ENCODE data around the gene TMEM208. TPM values are rescaled to one million over a fixed set of nuclear protein-coding genes. Genes with fewer than 3 reads are reported as not detected.

Gene TMEM208
- total and polyA plus RNA-seq, 2 of the 13 experiments (the other 11 are each of a cell fraction or from before 2014, with no cell fraction given), result 58.8 to 72.9 TPM

DNA sequence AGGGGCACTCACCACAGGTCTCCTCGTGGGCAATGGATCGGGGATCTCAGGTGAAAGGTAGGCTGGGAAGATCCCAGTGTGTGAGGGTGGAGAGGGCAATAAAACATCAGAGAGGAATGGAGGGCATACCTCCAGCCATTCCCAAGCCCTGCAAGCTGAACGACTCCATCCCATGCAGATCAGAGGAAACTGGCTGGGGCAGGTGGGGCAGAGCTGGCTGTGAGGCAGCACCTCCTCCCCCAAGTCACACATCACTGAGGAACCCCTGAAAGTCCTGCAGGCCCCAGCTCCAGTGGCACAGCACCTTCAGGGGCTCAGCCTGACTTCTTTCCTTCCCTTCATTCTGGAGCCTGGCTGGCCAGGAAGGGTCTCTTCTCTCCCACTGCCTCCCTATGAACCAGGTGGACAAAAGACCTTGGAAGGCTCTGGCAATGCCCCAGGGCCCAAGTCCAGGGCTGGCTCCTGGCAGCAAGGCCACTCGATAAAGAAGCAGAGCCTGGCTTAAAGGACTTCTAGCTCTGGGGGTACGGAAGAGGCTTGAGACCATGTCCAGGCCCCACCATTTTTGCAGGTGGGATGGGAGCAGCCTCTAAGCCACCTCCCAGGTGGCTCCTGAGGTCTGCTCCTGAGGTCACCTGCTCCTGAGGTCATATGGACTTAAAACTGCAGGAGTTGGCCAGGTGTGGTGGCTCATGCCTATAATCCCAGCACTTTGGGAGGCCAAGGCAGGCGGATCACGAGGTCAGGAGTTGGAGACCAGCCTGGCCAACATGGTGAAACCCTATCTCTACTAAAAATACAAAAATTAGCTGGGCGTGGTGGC, 13.5 kb upstream of the TMEM208 start (continued):
- TF ChIP-seq, protein P1, sequence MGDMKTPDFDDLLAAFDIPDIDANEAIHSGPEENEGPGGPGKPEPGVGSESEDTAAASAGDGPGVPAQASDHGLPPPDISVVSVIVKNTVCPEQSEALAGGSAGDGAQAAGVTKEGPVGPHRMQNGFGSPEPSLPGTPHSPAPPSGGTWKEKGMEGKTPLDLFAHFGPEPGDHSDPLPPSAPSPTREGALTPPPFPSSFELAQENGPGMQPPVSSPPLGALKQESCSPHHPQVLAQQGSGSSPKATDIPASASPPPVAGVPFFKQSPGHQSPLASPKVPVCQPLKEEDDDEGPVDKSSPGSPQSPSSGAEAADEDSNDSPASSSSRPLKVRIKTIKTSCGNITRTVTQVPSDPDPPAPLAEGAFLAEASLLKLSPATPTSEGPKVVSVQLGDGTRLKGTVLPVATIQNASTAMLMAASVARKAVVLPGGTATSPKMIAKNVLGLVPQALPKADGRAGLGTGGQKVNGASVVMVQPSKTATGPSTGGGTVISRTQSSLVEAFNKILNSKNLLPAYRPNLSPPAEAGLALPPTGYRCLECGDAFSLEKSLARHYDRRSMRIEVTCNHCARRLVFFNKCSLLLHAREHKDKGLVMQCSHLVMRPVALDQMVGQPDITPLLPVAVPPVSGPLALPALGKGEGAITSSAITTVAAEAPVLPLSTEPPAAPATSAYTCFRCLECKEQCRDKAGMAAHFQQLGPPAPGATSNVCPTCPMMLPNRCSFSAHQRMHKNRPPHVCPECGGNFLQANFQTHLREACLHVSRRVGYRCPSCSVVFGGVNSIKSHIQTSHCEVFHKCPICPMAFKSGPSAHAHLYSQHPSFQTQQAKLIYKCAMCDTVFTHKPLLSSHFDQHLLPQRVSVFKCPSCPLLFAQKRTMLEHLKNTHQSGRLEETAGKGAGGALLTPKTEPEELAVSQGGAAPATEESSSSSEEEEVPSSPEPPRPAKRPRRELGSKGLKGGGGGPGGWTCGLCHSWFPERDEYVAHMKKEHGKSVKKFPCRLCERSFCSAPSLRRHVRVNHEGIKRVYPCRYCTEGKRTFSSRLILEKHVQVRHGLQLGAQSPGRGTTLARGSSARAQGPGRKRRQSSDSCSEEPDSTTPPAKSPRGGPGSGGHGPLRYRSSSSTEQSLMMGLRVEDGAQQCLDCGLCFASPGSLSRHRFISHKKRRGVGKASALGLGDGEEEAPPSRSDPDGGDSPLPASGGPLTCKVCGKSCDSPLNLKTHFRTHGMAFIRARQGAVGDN (CRISPR knock-in tag; IDR thresholded peaks at IDR 0.05), result peak; percentile 18; the same call in 1 of the 2 replicates
- TF ChIP-seq JUNB (CRISPR knock-in tag; IDR thresholded peaks at IDR 0.05; ENCODE audit: borderline replicate concordance) (no peak), ZNF790 (CRISPR knock-in tag; IDR thresholded peaks at IDR 0.05; ENCODE audit: borderline replicate concordance) (no peak), FOXK1 (CRISPR knock-in tag; IDR thresholded peaks at IDR 0.05; ENCODE audit: borderline replicate concordance, low read depth) (no peak), REPIN1 (CRISPR knock-in tag; IDR thresholded peaks at IDR 0.05; ENCODE audit: borderline replicate concordance, low read depth) (0 out of 2 replicates have a peak, but pooled peaks have one; percentile 9), ZNF850 (CRISPR knock-in tag; conservative IDR thresholded peaks at IDR 0.05) (no peak), KLF15 (CRISPR knock-in tag; IDR thresholded peaks at IDR 0.05; ENCODE audit: borderline replicate concordance) (no peak), NR2C2 (CRISPR knock-in tag; IDR thresholded peaks at IDR 0.05; ENCODE audit: borderline replicate concordance) (no peak), BORCS8-MEF2B (CRISPR knock-in tag; IDR thresholded peaks at IDR 0.05) (peak; percentile 49; the same call in 1 of the 2 replicates), KDM5B (CRISPR knock-in tag; IDR thresholded peaks at IDR 0.05; ENCODE audit: borderline replicate concordance) (peak; percentile 43), KAT8 (CRISPR knock-in tag; IDR thresholded peaks at IDR 0.05) (no peak), ZBTB33 (CRISPR knock-in tag; IDR thresholded peaks at IDR 0.05) (no peak)

All from HepG2 (cell line).